K562 (cell line): ENCODE results near the gene ZNF800. TPM values are rescaled to one million over a fixed set of nuclear protein-coding genes. Genes with fewer than 3 reads are reported as not detected.

Experiments
- CBX3 ChIP-seq, 2 experiments: IDR thresholded peaks; 1 replicate in 1 of 2; 2 replicates in 1 of 2; pipeline ENCODE4 v1.6.1; 2012; ENCODE audit warnings: inconsistent platforms in 2 of 2, low read length in 2 of 2, borderline replicate concordance in 1 of 2, control low read depth in 1 of 2
- CTBP1 ChIP-seq: fragments of 450-650 bp; IDR thresholded peaks from 2 replicates; pipeline ENCODE4 v1.6.1; 2016; ENCODE audit warnings: borderline replicate concordance
- E2F4 ChIP-seq: sonication (generic); formaldehyde crosslinking; IDR thresholded peaks from 2 replicates; pipeline ENCODE4 v1.8.0; 2022; ENCODE audit warnings: mild to moderate bottlenecking, low read depth, missing genetic modification reagents
- KDM2B ChIP-seq: fragments of 250-450 bp; sonication (Bioruptor Pico); IDR thresholded peaks from 2 replicates; pipeline ENCODE4 v1.8.0; 2021; ENCODE audit warnings: mild to moderate bottlenecking, moderate library complexity
- KLF16 ChIP-seq: IDR thresholded peaks from 2 replicates; pipeline ENCODE4 v1.6.1; 2016; ENCODE audit warnings: antibody characterized with exemption
- MBD1 ChIP-seq: fragments of 250-450 bp; sonication (Bioruptor Pico); IDR thresholded peaks from 2 replicates; pipeline ENCODE4 v1.8.0; 2022; ENCODE audit warnings: inconsistent platforms
- NFYB ChIP-seq: IDR thresholded peaks from 2 replicates; pipeline ENCODE4 v1.6.1; 2011; ENCODE audit warnings: mild to moderate bottlenecking, moderate library complexity; ENCODE audit not compliant: insufficient read length; ENCODE audit errors: extremely low read depth
- NR1H2 ChIP-seq: sonication (generic); formaldehyde crosslinking; IDR thresholded peaks from 2 replicates; pipeline ENCODE4 v1.4.0; 2020; ENCODE audit warnings: mild to moderate bottlenecking, missing genetic modification reagents
- SIX5 ChIP-seq, 2 experiments: IDR thresholded peaks; 2 replicates each; pipeline ENCODE4 v1.6.1; 2011; ENCODE audit warnings: low read length in 2 of 2, borderline replicate concordance in 1 of 2, low read depth in 1 of 2, mild to moderate bottlenecking in 1 of 2, moderate library complexity in 1 of 2; ENCODE audit not compliant: insufficient read depth in 1 of 2
- SMAD3 ChIP-seq: fragments of 450-650 bp; formaldehyde crosslinking; conservative IDR thresholded peaks from 2 replicates; pipeline ENCODE4 v1.4.0; 2020; ENCODE audit warnings: mild to moderate bottlenecking
- SREBF1 ChIP-seq: fragments of 150-350 bp; IDR thresholded peaks from 2 replicates; pipeline ENCODE4 v1.6.1; 2014; ENCODE audit warnings: antibody characterized with exemption, low read depth, low read length, borderline replicate concordance
- SRSF9 ChIP-seq: fragments of 200-400 bp; formaldehyde crosslinking; IDR thresholded peaks from 2 replicates; pipeline ENCODE4 v1.6.1; 2017; ENCODE audit warnings: low read depth, low read length, borderline replicate concordance
- TARDBP ChIP-seq: fragments of 450-650 bp; IDR thresholded peaks from 2 replicates; pipeline ENCODE4 v1.6.1; 2016
- TRIM24 ChIP-seq, 2 experiments: fragments of 450-650 bp; IDR thresholded peaks; 2 replicates each; pipeline ENCODE4 v1.6.1; 2016
- YY1 ChIP-seq, 3 experiments: IDR thresholded peaks; 2 replicates each; pipeline ENCODE4 v1.6.1; 2011; ENCODE audit warnings: low read length in 2 of 3, mild to moderate bottlenecking in 2 of 3, moderate library complexity in 2 of 3, borderline replicate concordance in 1 of 3, control low read depth in 1 of 3, low read depth in 1 of 3; ENCODE audit not compliant: insufficient read depth in 3 of 3, insufficient replicate concordance in 2 of 3, control insufficient read depth in 1 of 3, insufficient read length in 1 of 3; ENCODE audit errors: extremely low read depth in 1 of 3
- ZKSCAN8 ChIP-seq: fragments of 200-800 bp; sonication (Bioruptor generic); IDR thresholded peaks from 2 replicates; pipeline ENCODE4 v1.6.1; 2016; ENCODE audit warnings: missing genetic modification characterization, missing compliant biosample characterization
- ZNF217 ChIP-seq: sonication (generic); formaldehyde crosslinking; IDR thresholded peaks from 2 replicates; pipeline ENCODE4 v1.8.0; 2022; ENCODE audit warnings: mild to moderate bottlenecking, missing genetic modification reagents
- ZNF41 ChIP-seq: fragments of 250-450 bp; sonication (Bioruptor Pico); conservative IDR thresholded peaks from 2 replicates; pipeline ENCODE4 v1.4.0; 2020; ENCODE audit warnings: mild to moderate bottlenecking
- ZNF449 ChIP-seq: fragments of 250-450 bp; sonication (Bioruptor Pico); IDR thresholded peaks from 2 replicates; pipeline ENCODE4 v1.8.0; 2022; ENCODE audit warnings: moderate library complexity, mild to moderate bottlenecking, inconsistent platforms
- ZNF717 ChIP-seq: fragments of 250-450 bp; sonication (Bioruptor Pico); IDR thresholded peaks from 2 replicates; pipeline ENCODE4 v1.5.0; 2021
- ZNF764 ChIP-seq: fragments of 250-450 bp; sonication (Bioruptor Pico); IDR thresholded peaks from 2 replicates; pipeline ENCODE4 v1.4.0; 2020; ENCODE audit warnings: low read depth, mild to moderate bottlenecking, moderate library complexity
- ZNF785 ChIP-seq: fragments of 250-450 bp; sonication (Bioruptor Pico); IDR thresholded peaks from 2 replicates; pipeline ENCODE4 v1.4.0; 2020; ENCODE audit warnings: mild to moderate bottlenecking
- polyA plus RNA-seq, 8 experiments: library from polyadenylated mRNA; depleted of rRNA in 4 of 8; stranded (reverse) in 5 of 8; unstranded in 3 of 8; fragments of >200 nt; fragmentation: Nextera tagmentation in 2 of 8; fragmentation: Illumina TruSeq in 1 of 8; extraction: Ambion mirVana in 2 of 8; extraction: Trizol in 1 of 8; gene quantifications; 2 replicates each; pipeline versions ENCODE4 v1.2.1 to v1.2.3, GENCODE V29; 2011 to 2014; ENCODE audit warnings: inconsistent platforms in 1 of 8, missing spikeins in 1 of 8
- total RNA-seq, 7 experiments: library from RNA; depleted of rRNA in 6 of 7; stranded (reverse); fragments of >200 nt in 6 of 7; fragmentation: Illumina TruSeq in 2 of 7; extraction: Trizol in 2 of 7; gene quantifications; 2 replicates each; pipeline versions ENCODE4 v1.2.1 to v1.2.3, GENCODE V29; 2011 to 2021; ENCODE audit warnings: low replicate concordance in 1 of 7
- TF ChIP-seq, protein P1 (sequence below): fragments of 450-650 bp; formaldehyde crosslinking; IDR thresholded peaks from 2 replicates; pipeline ENCODE4 v1.4.0; 2020; ENCODE audit warnings: mild to moderate bottlenecking, moderate library complexity

The ZNF800 gene
- total and polyA plus RNA-seq, 9 of the 15 experiments (the other 6 are each of a cell fraction or from before 2014, with no cell fraction given): 7.5 to 58.3 (median 33.4) TPM

DNA sequence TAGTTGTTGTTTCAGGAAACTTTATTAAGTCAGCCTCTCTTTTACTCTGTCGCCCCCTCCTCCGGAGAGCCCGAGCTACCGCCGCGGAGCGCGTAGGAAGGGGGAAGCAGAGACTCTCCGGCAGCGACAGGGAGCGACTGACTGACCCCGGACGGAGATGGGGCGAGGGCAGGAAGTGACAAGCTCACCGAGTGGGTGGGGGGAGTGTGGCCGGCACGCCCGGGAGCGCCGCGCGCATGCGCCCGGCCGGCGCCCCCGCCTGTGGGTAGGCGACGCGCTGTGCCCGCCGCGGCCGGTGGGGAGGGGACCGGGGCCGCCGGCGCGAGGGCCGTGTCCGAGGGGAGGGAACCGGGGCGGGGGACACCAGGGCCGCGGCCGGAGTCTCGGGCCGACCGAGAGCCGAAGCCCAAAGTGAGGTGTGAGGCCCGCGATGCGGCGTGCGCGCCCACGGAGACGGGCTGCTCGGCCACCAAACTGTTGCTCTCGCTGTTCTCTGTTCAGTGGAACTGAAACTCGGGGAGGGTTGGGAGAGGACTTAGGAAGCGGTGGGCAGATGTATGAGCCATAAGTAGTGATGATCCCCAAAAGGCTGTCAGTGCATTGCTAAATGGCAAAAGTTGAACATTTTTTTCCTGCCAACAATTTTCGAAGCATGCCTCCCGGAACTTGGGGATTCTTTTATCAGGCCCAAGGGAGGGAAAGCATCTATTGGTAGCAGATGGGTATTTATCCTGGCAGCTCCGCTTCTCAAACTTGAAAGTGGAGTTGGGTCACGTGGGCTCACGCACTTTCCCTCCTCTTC lies at the start of gene ZNF800 (continued):
- TF ChIP-seq ZNF764 (CRISPR knock-in tag) (no peak), KLF16 (no peak), TRIM24 (IDR thresholded peaks at IDR 0.05) (0 out of 4 replicates have a peak, but pooled peaks of 1 of the 2 experiments have one; percentile 3), ZNF785 (CRISPR knock-in tag) (no peak), E2F4 (CRISPR knock-in tag) (no peak), ZNF449 (no peak), MBD1 (no peak), SRSF9 (no peak), SREBF1 (no peak), NR1H2 (CRISPR knock-in tag) (no peak), YY1 (IDR thresholded peaks at IDR 0.05; ENCODE audit: borderline replicate concordance in 1 of 3, control insufficient read depth in 1 of 3, extremely low read depth in 1 of 3, insufficient read depth in 3 of 3, insufficient read length in 1 of 3, insufficient replicate concordance in 2 of 3, low read depth in 1 of 3, low read length in 2 of 3) (peak in 1 of 3 experiments; percentile 41), ZNF717 (no peak), ZNF41 (CRISPR knock-in tag) (no peak; the same call in 1 of the 2 replicates), KDM2B (CRISPR knock-in tag) (no peak), CTBP1 (no peak), ZNF217 (CRISPR knock-in tag) (no peak), ZKSCAN8 (CRISPR knock-in tag) (no peak), TARDBP (no peak), NFYB (no peak), SIX5 (IDR thresholded peaks at IDR 0.05; ENCODE audit: borderline replicate concordance in 1 of 2, insufficient read depth in 1 of 2, low read depth in 1 of 2, low read length in 2 of 2) (no peak), CBX3 (IDR thresholded peaks at IDR 0.05; ENCODE audit: borderline replicate concordance in 1 of 2, low read length in 2 of 2) (peak in 1 of 2 experiments; percentile 17; a peak in 1 of 3 replicates), SMAD3 (CRISPR knock-in tag) (no peak; the same call in 1 of the 2 replicates)
- TF ChIP-seq, protein P1, sequence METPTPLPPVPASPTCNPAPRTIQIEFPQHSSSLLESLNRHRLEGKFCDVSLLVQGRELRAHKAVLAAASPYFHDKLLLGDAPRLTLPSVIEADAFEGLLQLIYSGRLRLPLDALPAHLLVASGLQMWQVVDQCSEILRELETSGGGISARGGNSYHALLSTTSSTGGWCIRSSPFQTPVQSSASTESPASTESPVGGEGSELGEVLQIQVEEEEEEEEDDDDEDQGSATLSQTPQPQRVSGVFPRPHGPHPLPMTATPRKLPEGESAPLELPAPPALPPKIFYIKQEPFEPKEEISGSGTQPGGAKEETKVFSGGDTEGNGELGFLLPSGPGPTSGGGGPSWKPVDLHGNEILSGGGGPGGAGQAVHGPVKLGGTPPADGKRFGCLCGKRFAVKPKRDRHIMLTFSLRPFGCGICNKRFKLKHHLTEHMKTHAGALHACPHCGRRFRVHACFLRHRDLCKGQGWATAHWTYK: peak; percentile 55; the same call in 1 of the 2 replicates
